Stimulated activated CD8-positive, alpha-beta memory T cell treated with anti-CD3 and anti-CD28 coated beads, Interleukin-2, amount 100 ng/mL, for 48 hours (primary cell): ENCODE measurements around the gene PRKCE.
"Not testable (repeated sequence)": the region's sequence is repeated elsewhere in the genome, so short reads cannot be mapped to it uniquely, and the experiment has no call there.

Experiments used
- DNase-seq, 2 donors: peaks; one replicate each; pipeline ENCODE4 v3.0.0-alpha.2; 2020; ENCODE audit warnings: low read depth in 2 of 2

PRKCE gene

GRCh38 chr2:45836316-45836715 lies 184.8 kb downstream of the PRKCE start:
- no peak for DNase-seq

- no peak for DNase-seq
Measured at GRCh38 chr2:45836740-45837139, 185.3 kb downstream of the PRKCE start.

- DNase-seq, result no peak
Measured at GRCh38 chr2:45837812-45838341, 186.4 kb downstream of the PRKCE start.

DNA sequence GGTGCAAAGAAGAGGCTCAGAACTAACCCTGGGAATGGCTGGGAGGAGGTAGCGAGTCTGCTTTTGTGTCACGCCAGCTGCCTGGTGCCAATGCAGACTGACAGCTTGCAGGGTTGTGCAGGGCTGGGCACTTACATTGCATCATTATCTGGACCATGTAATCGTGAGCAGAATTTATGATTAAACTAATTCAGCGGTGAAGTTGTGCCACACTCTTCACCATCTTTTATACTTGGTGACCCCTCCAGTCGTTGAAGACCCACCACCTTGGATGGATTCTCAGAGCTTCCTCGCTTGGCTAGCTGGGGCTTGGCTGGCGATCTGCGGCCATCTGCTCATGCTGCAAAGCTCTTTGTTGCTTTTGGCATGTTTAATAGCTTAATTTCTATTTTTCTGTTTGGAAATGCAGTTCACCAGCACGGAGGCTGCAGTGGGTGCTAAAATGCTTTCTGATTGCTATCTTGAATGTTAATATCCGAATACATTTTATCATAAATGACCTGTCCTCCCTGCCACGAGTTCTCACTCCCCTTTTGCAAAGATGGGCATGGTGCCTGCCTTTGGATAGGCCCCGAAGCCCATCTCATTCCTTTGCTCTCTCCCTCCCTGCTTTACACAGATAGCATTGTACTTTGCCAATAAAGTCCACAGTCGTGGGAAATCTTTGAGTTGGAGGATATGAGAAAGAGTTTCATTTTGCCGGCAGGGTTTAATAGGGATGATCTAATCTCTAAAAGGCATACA lies 188.2 kb downstream of the PRKCE start:
- DNase-seq, result no peak

DNA sequence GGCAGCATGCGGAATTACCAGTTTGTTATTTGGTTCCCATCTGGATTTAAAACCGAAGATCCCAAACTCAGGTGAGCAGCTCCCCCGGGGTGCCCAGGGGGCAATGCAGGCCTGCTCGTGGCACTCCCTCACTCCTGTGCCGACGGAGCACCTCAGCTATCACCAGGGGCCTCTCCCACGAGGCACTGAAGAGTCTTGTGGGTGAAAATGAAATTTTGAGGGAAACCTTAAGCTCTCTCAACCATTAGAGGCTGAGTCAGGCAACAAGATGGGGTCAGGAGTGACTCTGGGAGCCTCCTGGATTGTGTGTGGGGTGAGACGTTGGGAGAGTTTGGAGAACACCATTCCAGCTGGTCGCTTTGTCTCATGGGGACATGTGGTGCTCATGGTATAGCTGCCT lies 189.0 kb downstream of the PRKCE start:
- DNase-seq, result no peak

- no peak for DNase-seq
Measured at GRCh38 chr2:45841752-45842407, 190.4 kb downstream of the PRKCE start.

GRCh38 chr2:45843136-45843535 lies 191.7 kb downstream of the PRKCE start:
- no peak for DNase-seq

DNA sequence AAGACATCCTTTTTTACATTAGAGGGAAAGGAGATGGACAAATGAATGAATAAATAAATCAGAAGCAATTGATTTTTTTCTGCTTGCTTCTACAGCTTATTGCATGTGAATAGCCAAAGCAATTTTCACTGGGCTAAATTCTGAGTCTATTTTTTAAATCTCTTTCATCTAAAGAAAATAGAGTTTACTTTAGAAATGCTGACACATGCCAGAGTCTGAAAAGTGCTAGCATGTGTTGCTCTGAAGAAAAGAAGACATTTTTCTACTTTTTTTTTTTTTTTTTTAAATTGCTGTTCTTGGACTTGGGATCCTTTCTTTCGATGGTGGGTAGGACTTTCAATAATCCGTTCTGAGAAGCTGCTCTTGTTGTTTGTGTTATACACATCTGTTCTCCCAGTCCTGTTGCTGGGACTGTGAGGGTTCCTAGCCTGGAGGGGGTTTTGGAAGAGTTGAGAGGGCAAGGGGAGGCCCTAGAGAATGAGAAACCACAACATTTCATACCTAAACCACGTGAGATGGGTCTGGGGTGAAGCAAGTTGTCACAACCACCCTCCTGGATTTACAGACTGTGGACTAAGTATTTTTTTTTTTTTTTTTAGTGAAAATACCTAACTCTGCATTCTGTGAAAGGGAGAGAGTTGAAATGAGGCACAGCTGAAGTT lies 193.5 kb downstream of the PRKCE start:
- no peak for DNase-seq

- DNase-seq, result no peak
Measured at GRCh38 chr2:45845566-45845965, 194.1 kb downstream of the PRKCE start.

GRCh38 chr2:45849491-45850283 lies 198.2 kb downstream of the PRKCE start:
- DNase-seq, result no peak

DNA sequence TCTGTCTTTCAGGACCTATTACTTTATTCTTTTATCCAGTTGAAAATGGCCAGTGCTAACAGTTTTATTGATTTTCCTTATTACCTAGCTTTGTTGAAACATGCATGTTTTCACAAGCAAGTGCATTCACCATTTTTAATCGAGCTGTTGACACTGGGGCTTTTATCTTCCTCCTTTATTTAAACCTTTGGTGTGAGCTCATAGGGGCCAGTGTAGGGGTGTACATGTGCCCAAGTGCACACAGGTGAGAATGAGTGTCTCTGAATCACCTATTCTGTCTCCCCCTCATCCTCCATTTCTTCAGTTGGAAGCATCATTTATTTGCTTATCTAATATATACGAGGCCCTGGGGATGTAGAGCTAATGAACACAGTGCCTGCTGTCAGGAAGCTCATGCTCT lies 199.1 kb downstream of the PRKCE start:
- no peak for DNase-seq

DNA sequence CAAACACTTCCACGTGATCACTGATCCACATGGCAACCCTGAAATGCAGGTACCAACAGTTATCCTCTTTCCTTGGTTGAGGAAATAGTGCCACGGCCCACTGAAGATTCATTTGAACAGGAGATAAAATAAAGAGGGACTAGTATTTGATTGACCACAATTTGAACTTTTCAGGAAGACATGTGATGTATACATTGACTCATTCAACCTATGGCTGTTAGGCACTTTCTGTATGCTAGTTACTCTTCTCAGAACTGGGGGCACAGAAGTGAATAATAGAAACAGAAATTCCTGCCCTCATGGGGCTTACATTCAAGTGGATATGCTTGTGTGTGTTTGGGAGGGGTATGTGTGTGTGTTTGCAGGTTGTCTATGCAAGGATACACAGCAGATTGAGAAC lies 199.6 kb downstream of the PRKCE start:
- DNase-seq, result no peak

DNA sequence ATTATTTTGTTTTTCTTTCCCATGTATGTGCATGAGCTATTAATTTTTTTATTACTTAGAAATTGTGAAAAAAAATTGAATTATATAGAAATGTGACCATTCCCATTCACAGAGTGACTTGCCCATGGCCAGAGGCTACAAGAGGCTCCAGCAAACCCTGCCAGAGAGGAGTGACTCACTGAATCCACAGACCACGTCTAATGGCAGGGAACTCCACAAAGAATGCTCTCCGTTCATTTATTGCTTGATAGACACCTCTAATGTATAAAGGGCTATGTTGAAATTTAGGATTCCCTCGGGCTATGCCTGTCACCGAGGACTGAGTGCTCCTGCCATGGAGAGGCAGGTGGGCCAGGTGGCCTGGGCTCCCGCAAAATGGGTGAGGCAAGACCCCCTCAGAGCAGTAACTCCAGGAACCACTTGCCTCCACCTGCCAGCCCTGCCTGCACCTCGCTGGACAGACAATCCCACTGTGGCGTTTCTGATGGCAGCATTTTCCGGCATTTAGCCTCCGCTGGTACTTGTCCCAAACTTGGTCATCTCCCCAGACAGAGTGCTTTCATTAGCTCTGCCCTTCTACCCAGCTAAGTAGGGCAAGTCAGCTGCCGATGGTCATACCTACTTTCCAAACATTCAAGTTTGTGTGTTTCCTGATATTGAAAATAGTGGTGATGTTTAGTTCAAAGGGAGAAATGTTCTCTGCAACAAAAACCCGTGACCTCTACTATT lies 200.3 kb downstream of the PRKCE start:
- no peak for DNase-seq

DNA sequence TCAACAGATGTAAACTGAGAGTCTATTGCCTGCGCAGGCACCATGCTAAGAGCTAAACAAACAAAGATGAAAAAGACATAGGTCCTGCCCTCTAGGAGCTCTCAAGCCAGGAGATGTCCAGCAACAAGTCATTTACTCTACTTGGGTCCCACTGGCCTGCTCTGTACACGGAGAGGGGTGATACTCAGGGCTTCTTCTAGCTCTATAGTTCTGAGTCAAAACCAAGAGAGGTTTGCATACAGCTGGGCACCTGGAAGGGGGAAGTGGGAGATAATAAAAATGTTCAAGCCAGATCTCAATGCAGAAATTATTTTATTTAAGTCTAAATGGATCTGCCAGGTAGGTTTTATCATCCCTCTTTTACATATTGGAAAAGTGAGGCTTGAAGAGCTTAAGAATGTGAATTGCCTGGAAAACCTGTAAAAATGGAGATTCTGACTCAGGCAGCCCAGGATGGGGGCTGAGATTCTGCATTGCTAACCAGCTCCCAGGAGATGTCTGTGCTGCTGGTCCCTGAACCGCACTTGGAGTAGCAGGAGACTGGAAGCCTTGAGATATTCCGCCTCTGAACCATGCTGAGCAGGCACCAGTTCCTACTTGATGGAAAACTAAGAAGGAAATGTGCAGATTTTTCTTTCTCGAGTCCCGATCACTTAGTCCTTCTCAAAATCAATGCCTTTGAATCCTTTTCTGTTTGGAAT lies 201.1 kb downstream of the PRKCE start:
- DNase-seq, result no peak

- no peak for DNase-seq
Measured at GRCh38 chr2:45855374-45855773, 203.9 kb downstream of the PRKCE start.

- DNase-seq, result no peak
Measured at GRCh38 chr2:45856391-45857274, 205.2 kb downstream of the PRKCE start.

DNA sequence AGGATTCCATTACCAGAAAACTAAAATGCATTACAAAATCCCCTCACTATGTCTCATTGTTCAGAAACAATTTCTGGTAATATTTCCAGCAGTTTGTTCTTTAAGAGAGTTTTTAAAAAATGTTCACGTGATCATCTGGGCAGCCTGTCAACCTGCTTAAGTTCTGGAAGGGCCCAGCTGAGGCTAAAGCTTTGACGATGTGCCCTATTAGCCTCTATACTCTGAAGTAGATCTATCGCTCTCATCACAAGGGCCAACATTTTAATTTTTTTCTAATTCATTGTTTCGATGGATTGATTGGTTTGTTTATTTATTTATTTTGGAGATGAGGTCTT lies 205.8 kb downstream of the PRKCE start:
- DNase-seq, result no peak

DNA sequence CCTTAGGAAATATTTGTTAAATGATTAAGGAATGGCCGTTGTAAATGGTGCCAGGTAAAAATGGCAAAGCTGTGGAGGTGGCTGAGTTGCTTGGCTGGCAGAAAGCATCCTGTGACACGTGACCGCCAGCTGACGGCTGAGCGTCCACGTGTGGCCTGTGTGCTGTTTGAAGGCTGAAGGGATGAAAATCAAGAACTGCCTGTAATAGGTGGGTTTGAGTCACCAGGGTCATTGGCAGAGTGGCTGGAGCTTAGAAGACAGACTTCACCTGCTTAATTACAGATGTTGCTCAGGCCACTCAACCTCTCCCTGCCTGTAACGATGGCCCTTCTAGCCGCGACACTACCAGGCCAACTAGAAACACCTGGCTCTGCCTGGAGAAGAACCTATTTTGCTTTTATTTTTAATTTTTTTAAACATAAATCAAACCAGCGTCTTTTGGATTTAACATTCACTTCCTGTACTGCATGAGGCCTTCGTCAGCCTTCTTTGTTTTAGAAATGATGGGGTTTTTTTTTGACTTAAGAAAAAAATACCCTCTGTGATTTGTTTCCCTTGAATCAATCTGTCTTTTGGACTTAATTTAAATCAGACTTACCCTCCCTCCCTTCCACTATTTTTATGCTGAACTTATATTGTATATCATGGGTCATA lies 206.5 kb downstream of the PRKCE start:
- no peak for DNase-seq

GRCh38 chr2:45858872-45859271 lies 207.4 kb downstream of the PRKCE start:
- DNase-seq, result not testable (repeated sequence)
